CD4-positive, alpha-beta T cell (primary cell): ENCODE results near the gene ADAMTS19. TPM values are rescaled to one million over a fixed set of nuclear protein-coding genes. Genes with fewer than 3 reads are reported as not detected.
A peak's percentile ranks its signal among the peaks of the same experiment; 100 is the strongest.

ENCODE experiments used
- ATAC-seq: fragments of 200-7000 bp; cut with Tn5 transposase; one replicate; pipeline ENCODE4 v1.10.0; 2022; ENCODE audit warnings: mild to moderate bottlenecking; ENCODE audit not compliant: poor library complexity
- CTCF ChIA-PET: fragments of 350-600 bp; sonication (Branson Sonifier 250); formaldehyde crosslinking; loops from one replicate; lab custom pipeline; 2021; ENCODE audit warnings: antibody characterized with exemption, inconsistent platforms; lab: Charles Lee
- POLR2A ChIA-PET: fragments of 350-600 bp; sonication (Branson Sonifier 250); formaldehyde crosslinking; loops from one replicate; lab custom pipeline; 2021; ENCODE audit warnings: antibody characterized with exemption, inconsistent platforms; lab: Charles Lee
- DNase-seq, 14 experiments: peaks; one replicate each; pipeline ENCODE4 v3.0.0-alpha.2; 2013 to 2020; ENCODE audit warnings: mixed read lengths in 2 of 14
- H3K27ac ChIP-seq, 2 donors: one replicate each; pipeline versions ENCODE4 v1.5.1 to v1.7.0; 2013; ENCODE audit warnings: low read length in 2 of 2, low read depth in 1 of 2, mild to moderate bottlenecking in 1 of 2
- H3K27me3 ChIP-seq, 2 experiments: 1 replicate in 1 of 2; 2 replicates in 1 of 2; pipeline versions ENCODE4 v1.6.1 to v1.7.0; 2013; ENCODE audit warnings: low read length in 2 of 2, control low read depth in 1 of 2, mild to moderate bottlenecking in 1 of 2, moderate library complexity in 1 of 2; ENCODE audit not compliant: insufficient read depth in 2 of 2, control insufficient read depth in 1 of 2
- H3K36me3 ChIP-seq: one replicate; pipeline ENCODE4 v1.6.1; 2013; ENCODE audit warnings: low read length, control low read depth; ENCODE audit not compliant: insufficient read depth
- H3K4me1 ChIP-seq: one replicate; pipeline ENCODE4 v1.6.1; 2013; ENCODE audit warnings: low read length, control low read depth; ENCODE audit not compliant: insufficient read depth
- H3K4me3 ChIP-seq: one replicate; pipeline ENCODE4 v1.5.1; 2013; ENCODE audit warnings: mild to moderate bottlenecking, low read length, moderate library complexity
- H3K9me3 ChIP-seq, 2 experiments: 1 replicate in 1 of 2; 2 replicates in 1 of 2; pipeline versions ENCODE4 v1.6.1 to v1.7.0; 2013; ENCODE audit warnings: low read length in 2 of 2, mild to moderate bottlenecking in 2 of 2, control low read depth in 1 of 2, moderate library complexity in 1 of 2; ENCODE audit not compliant: control insufficient read depth in 1 of 2, insufficient read depth in 1 of 2
- H3K27ac Mint-ChIP-seq: one replicate; pipeline ENCODE4 v1.8.0; 2020; ENCODE audit warnings: mixed read lengths
- H3K27me3 Mint-ChIP-seq: one replicate; pipeline ENCODE4 v1.8.0; 2021; ENCODE audit warnings: mixed read lengths
- H3K36me3 Mint-ChIP-seq: one replicate; pipeline ENCODE4 v1.8.0; 2021; ENCODE audit warnings: low read depth, mixed read lengths
- H3K4me1 Mint-ChIP-seq: one replicate; pipeline ENCODE4 v1.8.0; 2021; ENCODE audit warnings: low read depth, mixed read lengths
- H3K4me3 Mint-ChIP-seq: one replicate; pipeline ENCODE4 v1.8.0; 2020; ENCODE audit warnings: mild to moderate bottlenecking, mixed read lengths
- H3K9me3 Mint-ChIP-seq: one replicate; pipeline ENCODE4 v1.8.0; 2020; ENCODE audit warnings: mixed read lengths
- CTCF ChIP-seq: fragments of 200-600 bp; IDR thresholded peaks from one replicate; pipeline ENCODE4 v1.8.0; 2022; ENCODE audit warnings: antibody characterized with exemption, mild to moderate bottlenecking
- intact Hi-C, 2 experiments: fragments of 100-400 bp; cut with DNase I in 1 of 2; cut with micrococcal nuclease in 1 of 2; formaldehyde crosslinking; loops; one replicate each; pipeline versions ENCODE4 v1.15.1 to v1.9.0; 2023 to 2025; cut with DNase I, micrococcal nuclease
- polyA plus RNA-seq, 2 donors: library from polyadenylated mRNA; unstranded; fragments of 120-200 nt; gene quantifications; one replicate each; pipeline ENCODE4 v1.2.1, GENCODE V29; 2013
- total RNA-seq, 174 experiments: library from RNA in 2 of 174; stranded (reverse) in 2 of 174; gene quantifications; one replicate each; pipeline ENCODE4 v1.2.3 and lab custom pipeline; 2021 to 2026

Gene ADAMTS19, protein sequence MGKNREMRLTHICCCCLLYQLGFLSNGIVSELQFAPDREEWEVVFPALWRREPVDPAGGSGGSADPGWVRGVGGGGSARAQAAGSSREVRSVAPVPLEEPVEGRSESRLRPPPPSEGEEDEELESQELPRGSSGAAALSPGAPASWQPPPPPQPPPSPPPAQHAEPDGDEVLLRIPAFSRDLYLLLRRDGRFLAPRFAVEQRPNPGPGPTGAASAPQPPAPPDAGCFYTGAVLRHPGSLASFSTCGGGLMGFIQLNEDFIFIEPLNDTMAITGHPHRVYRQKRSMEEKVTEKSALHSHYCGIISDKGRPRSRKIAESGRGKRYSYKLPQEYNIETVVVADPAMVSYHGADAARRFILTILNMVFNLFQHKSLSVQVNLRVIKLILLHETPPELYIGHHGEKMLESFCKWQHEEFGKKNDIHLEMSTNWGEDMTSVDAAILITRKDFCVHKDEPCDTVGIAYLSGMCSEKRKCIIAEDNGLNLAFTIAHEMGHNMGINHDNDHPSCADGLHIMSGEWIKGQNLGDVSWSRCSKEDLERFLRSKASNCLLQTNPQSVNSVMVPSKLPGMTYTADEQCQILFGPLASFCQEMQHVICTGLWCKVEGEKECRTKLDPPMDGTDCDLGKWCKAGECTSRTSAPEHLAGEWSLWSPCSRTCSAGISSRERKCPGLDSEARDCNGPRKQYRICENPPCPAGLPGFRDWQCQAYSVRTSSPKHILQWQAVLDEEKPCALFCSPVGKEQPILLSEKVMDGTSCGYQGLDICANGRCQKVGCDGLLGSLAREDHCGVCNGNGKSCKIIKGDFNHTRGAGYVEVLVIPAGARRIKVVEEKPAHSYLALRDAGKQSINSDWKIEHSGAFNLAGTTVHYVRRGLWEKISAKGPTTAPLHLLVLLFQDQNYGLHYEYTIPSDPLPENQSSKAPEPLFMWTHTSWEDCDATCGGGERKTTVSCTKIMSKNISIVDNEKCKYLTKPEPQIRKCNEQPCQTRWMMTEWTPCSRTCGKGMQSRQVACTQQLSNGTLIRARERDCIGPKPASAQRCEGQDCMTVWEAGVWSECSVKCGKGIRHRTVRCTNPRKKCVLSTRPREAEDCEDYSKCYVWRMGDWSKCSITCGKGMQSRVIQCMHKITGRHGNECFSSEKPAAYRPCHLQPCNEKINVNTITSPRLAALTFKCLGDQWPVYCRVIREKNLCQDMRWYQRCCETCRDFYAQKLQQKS
- total RNA-seq (not detected), total RNA-seq (lab: John Stamatoyannopoulos, UW) (0 to 0.14 (median 0) reads per million in 172 experiments)
- polyA plus RNA-seq (2013, experiment 1 of 2), result not detected
- polyA plus RNA-seq (2013, experiment 2 of 2), result 0.18 TPM

DNA sequence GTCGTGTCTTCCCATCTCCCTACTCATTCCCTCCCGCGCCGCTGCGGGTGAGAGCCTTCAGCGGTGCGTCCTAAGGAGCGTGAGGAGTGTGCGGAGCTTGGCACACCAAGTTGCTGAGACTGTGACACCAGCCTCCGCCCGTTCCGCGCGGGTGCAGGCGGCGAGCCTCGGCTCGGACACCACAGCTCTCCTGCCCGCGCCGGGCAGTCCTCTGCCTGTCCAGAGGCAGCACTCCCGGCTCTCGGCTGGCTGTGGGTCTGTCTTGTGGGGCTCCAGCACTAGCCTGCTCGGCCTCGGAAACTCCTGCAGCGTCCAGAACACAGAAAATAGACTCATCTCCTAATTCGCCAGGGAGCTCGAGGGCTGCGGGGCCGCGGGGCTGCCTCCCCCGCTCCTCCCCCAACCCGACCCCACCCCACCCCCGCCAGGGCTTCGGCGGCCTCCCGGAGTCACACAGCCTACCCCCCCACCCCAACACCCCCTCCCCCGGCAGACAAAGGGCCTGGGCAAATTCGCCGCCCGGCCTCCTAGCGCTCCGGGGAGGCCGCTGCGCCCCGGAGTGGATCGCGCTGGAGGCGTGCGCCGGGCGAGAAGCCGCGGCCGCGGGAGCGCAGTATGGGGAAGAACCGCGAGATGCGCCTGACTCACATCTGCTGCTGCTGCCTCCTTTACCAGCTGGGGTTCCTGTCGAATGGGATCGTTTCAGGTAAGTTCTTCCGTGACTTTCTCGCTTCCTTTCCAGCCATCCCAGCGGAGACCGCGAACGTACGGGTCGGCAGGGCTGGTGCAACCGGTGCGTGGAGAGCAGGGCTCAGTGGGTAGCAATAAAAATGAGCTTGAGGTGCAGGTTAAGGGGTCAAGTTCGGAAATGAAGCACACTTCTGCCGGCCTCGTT lies at the start of gene ADAMTS19:
Gene ADAMTS19 (plus strand): TSS at position 522 of the 895 bp plus-strand sequence. CDS start 94 bp downstream, at position 616.
- Mint-ChIP-seq H3K36me3 (no peaks in the 10 kb centered on the region), H3K27me3 (peaks cover 66% of the 10 kb centered on the region), H3K9me3 (no peaks in the 10 kb centered on the region), H3K4me3 (no peak within 1 kb of the TSS), H3K4me1 (peaks cover 12% of the 10 kb centered on the region), H3K27ac (no peak within 1 kb of the TSS)
- Histone ChIP-seq H3K4me1 (no peaks in the 10 kb centered on the region), H3K36me3 (no peaks in the 10 kb centered on the region), H3K27ac (no peak within 1 kb of the TSS), H3K4me3 (no peak within 1 kb of the TSS), H3K27me3 (peaks cover 28 to 33% of the 10 kb centered on the region in 2 experiments), H3K9me3 (peaks cover 0 to 19% of the 10 kb centered on the region in 2 experiments)
- no peak for ATAC-seq
- intact Hi-C loops, result no loop called here
- CTCF ChIA-PET, result no interaction called here
- POLR2A ChIA-PET, result no interaction called here
- peak in 1 of 14 experiments; percentile 4 for DNase-seq
- no peak for TF ChIP-seq CTCF

DNA sequence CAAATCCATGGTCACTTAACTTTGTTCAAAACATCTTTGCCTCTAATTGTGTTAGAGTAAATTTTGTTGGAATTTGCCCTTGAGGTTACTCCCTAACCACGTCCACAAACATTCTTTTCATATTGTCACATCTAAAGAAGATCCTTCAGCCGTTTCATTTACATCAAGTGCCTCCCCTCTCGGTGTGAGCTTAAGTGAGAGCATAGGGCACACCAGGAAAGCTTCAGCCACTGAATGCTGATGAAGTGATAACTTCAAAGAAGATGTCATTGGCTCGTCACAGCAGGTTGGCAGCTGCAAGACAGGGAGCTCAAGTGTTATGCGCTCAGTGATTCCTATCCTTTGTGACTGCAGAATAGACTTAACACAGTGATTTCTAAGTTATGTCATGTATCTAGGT lies 49.6 kb upstream of the ADAMTS19 start:
- no peak overlapping the region for H3K4me3 Mint-ChIP-seq
- DNase-seq, result no peak
- intact Hi-C loops, result no loop called here
- Histone ChIP-seq H3K36me3 (no peaks in the 10 kb centered on the region), H3K27me3 (no peaks in the 10 kb centered on the region), H3K27ac (no peak overlapping the region), H3K9me3 (peaks cover 0 to under 1% of the 10 kb centered on the region in 2 experiments), H3K4me1 (no peaks in the 10 kb centered on the region), H3K4me3 (no peak overlapping the region)
- ATAC-seq, result no peak
- H3K9me3 Mint-ChIP-seq, result peaks cover 5% of the 10 kb centered on the region
- no peaks in the 10 kb centered on the region for H3K27me3 Mint-ChIP-seq
- ChIA-PET CTCF (no interaction called here), POLR2A (no interaction called here)
- no peak for TF ChIP-seq CTCF
- H3K4me1 Mint-ChIP-seq, result no peaks in the 10 kb centered on the region
- H3K36me3 Mint-ChIP-seq, result no peaks in the 10 kb centered on the region
- no peak overlapping the region for H3K27ac Mint-ChIP-seq
